Ramos (cell line): ENCODE data around the gene GRM7.

ENCODE experiments used
- in situ Hi-C: fragments of 300-500 bp; cut with MboI; formaldehyde crosslinking; loops from one replicate; pipeline ENCODE4 v1.14.3; 2022; ENCODE audit warnings: low sequenced_read_pairs; ENCODE audit not compliant: unreplicated experiment

GRM7 gene

DNA sequence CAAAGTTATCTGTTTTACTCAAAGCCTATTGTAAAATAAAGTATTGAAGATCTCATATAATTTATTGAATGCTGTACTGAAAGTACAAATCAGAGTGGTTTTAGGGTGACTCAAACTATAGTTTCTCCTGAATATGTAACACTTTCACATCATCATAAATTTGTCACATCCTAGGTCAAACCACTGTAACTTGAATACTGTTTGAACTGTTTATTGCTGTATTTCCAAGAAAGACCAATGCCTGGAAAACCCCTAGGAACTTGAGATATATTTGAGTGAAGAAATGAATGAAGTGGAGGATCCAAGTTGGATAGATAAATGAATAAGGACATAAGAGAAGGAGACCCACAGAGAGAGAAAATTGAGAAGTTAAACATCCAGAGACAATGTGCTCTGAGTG lies 348.2 kb downstream of the GRM7 start:
- in situ Hi-C loops, result no loop called here

DNA sequence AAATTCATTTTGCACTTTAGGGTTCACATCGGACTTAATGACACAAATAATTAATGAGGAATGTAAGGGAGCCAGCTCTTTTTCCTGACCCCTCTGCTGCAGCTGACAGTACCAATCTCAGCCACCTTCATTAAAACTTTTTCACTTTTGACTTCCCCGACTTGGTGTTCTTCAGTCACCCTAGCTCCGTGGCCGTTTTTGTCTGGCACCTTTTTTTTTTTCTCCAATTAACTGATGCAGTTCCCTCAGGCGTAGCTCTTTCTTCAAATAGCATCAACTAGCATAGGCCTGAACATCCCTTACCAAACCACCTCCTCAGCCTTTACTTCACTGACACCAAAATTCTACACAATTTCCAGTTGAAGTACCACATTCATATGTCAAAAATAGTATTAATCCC lies 350.8 kb downstream of the GRM7 start:
- in situ Hi-C loops, result no loop called here

DNA sequence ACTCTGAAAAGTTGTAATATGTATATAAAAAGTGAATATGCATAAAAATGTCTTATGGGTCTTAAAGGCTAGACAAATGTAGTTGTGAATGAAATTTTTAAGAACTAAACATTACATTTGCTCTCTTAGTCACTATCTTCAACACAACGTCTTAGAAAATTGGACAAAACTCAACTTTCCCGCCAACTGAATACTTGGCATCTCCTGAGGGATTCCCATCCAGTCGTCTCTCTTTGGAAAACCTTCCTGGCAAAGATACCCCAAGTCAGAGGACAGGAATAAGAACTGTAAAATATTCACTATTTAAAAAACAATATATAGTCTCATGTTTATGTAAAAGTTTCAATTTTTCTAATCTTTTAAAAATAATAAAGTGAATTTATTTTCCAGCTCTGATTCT lies 354.8 kb downstream of the GRM7 start:
- in situ Hi-C loops, result no loop called here

DNA sequence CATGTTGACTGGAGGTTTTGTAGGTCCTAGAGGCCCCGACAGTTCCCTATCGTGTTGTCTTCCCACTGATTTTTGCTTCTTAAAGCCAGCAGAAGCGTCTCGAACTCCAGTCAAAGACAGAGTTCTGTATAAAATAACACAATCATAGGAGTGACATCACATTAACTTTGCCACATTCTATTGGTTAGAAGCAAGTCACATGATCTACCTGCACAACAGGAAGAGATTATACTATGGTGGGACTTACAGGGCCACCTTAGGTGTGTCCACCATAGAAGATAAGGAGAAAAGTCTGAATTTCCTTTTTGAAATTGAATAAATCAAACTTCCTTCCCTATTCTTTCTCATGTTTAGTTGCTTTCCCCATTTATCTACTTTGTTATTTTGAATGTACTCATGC lies 365.5 kb downstream of the GRM7 start:
- in situ Hi-C loops, result no loop called here

DNA sequence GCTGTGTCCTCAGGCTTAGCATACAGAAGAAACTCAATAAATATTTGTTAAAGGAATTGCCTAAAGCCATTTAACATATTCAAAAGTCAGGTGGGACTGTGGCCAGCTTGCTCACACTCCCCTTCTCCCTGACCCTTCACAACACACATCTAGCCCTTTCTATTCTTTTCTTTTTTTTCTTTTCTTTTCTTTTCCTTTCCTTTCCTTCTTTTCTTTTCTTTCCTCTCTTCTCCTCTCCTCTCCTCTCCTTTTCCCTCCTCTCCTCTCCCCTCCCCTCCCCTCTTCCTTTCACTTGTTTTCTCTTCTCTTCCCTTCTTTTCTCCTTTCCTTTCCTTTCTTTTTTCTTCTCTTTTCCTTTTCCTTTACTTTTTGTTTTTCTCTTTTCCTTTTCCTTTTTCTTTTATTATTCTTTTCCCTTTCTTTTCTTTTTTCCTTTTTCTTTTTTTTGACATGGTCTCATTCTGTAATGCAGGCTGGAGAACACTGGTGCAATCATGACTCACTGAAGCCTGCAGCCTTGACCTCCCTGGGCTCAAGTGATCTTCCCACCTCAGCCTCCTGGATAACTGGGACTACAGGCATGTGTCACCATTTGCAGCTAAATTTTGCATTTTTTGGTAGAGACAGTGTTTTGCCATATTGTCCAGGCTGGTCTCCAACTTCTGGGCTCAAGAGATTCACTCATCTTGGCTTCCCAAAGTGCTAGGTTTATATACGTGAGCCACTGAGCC lies 377.8 kb downstream of the GRM7 start:
- in situ Hi-C loops, result no loop called here

DNA sequence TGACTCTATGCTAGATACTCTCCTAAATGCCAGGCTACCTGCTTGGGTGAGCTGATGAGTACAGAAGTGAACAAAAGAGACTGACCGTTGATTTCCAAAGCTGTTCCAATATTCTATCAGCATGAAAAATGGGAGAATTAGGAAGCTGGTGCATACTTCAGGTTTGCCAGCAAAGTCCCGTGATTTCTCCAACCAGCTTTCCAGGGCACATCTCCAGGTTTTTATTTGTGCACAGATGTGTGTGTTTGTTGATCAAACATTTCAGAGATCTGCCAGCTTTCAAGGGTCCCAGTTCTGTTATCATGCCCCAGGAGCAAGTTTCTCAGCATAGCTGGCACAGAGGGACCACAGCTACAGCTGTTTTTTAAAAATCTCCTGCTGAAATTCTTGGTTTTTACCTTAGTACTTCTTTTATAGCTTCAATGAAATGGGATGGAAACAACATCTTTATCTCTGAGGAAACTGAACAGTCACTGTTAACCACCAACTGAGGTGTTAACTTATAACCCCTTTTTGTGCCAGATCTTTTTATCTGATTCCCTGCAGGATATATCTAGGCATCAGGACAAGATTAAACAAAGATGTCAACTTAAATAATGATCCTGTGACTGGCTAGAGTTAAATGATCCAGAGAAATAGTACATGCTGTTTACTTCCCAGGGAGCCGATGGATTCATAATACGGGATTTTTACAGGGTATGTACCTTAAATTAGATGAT lies 380.8 kb downstream of the GRM7 start:
- in situ Hi-C loops, result no loop called here

DNA sequence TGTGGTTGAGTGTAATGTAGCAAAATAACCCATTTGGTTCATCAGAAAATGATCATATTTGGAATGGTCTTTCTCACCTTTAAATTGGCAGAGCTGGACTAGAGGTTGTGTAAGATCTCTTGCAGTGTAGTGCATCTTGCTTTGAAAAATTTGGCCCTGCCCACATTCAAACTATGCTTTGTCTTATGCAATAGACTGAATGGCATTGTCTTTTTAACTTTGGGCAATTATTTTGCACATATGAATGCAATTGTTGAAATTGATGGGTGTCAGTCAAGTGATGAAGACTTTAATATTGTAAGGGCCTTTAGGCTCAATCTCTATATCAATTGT lies 381.4 kb downstream of the GRM7 start:
- in situ Hi-C loops, result no loop called here

DNA sequence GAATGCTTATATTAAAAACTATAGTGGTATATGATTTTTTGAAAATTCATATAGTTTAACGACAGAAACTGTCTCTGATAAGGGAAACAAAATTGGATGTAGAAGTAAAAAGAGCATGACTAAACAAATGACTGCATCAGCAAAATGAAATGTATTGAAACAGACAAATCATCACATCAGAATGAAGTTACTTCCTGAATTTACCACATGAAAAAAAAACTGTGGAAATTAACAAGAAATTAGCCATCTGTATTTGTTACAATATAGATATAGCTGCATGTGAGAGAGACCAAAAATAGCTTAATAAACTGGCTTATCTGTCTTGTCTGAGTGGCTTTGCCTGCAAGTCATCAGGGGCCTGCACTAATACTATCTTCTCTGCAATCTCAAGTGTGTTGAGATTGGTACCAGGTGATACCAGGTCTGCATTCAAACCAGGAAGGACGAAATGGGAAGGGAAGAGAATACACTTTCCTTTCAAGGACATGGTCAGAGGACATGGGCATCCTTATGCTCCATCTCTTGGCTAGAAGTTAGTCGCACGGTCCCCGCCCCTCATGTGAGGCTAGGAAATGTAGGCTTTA lies 388.7 kb downstream of the GRM7 start:
- in situ Hi-C loops, result no loop called here

DNA sequence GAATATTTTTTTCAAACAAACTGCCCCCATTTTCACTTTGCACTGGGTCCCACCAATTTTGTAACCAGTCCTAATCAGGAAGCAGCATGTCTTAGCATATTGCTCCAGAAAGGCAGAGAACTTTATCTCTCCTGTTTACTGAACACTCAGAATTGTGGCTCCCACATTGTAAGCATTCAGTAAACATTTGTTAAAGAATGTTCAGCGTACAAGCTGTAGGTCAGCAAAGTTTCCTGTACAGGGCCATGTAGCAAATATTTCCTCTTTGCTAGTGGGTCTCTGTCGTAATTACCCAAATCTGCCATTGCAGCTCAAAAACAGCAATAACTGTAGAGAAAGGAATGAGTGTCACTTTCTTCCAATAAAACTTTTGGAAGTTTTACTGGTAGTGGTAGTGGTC lies 393.3 kb downstream of the GRM7 start:
- in situ Hi-C loops, result no loop called here

DNA sequence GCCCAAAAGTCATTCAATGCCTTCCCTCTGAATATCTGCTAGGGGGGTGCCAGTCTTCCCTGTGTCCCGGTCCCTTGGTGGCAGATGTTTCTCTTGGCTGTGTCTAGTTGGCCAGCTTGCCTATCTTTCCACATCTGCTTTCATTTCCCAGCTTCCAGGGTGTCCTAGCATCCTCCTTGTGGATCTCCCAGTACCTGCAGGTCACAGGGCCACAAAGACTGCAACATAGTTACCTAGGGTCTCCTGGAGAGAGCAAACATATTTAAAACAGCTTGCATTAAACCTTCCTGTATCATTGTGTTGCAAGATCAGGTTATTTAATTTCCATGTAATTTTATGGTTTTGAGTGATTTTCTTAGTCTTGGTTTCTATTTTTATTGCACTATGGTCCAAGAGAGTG lies 400.1 kb downstream of the GRM7 start:
- in situ Hi-C loops, result no loop called here

DNA sequence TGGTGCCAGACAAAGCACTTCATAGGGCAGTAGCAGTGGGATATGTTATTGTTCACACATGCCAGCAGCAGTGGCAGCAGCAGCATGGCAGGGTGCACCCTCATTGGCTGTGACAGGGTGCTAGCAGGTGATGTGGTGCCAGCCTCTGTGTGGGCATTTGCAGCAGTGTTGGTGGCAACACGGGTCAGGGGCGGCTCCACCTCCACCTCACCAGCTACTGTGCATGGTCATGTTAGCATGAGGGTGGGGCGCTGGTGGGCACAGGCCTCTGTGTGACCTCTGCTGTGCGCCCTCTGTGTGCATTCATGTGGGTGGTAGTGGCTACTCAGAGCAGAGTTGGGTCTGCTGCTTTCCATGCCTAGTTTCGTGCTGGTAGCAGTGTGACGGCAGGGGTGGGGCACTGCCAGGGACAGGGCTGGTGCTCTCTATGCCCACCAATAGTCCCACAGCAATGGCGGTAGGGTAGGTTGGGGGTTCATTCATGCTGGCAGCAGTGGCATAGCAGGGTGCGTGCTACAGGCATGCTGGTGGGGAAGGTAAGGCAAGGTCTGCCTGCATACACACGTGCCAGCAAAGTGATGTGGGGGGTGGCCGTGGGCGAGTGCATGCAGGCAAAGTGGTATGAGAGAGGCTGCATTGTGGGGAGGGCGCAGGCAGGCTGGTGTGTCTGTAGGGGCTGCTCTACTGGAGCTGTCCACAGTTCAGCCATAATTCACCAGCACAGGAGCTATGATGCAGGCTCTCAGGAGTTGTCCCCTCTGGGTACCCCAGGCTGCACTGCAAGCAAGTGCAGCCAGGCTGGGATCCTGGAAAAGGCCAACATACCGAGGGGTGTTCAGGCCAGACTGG lies 402.7 kb downstream of the GRM7 start:
- in situ Hi-C loops, result no loop called here

DNA sequence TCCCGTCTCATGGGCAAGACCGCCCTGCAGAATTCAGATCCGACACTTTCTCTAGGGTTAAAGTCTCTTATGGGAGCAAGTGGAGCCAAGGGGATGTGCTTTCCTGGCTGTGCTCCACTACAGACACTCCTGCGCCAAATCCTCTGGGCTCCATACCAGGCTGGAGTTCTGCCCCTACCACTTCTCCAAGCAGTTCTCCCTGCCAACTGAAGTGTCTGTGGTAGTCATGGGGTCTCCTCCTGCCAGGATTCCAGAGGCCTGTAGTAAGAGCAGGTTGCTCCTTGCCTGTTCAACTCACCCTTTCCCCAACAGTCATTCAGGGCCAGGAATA lies 403.2 kb downstream of the GRM7 start:
- in situ Hi-C loops, result no loop called here

DNA sequence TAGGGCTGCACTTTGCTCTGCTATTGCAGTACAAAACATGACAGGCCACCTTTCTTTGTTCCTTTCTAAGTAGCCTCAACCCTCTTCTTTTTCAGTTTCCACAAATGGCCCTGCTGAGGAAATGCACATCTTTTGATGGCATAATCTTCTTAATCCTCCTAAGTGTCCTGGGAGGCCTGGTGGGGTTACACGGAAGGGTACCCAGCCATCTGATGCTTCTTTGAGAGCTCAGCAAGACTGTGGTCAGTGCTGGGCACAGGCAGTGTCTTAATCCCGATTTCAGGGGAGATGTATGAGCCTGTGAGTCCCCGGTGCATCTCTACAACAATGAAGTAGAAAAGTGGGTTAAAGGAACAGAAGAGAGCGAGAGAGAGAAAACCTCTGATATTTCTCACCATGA lies 404.8 kb downstream of the GRM7 start:
- in situ Hi-C loops, result no loop called here

DNA sequence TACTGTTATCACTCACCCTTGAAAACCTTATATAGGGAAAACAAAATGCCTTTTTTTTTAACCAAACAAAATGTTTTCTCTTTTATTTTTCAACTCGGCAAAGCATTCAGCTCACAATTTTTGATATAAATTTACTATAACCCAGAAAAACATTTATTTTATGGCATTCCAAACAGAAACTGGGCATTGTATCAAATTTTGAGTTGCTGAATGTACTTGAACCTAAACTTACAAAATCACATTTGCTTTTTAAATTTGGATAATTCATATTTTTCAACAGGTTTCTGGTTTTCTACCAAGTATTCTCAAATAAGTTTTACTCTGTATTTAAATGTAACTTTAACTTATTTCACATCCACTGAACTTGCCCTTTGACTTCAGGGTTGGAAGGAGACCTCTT lies 405.6 kb downstream of the GRM7 start:
- in situ Hi-C loops, result no loop called here

DNA sequence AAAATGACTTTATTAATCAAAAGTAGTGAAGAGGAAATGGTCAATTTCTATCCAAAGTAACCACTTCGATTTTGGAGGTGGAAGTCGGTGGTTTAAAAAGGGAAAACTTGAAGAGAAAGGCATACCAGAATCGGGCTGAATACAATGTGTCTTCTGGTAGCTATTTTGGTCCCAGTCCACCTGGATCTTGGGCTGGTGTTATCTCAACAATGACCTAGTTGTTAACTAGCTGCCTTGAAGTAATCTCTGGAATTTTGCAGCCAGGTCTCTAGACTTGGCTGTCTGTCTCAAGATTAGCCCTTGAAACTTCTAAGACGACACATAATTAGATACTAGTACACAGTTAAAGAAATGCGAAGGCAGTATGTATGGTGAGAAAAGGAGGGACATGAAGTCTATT lies 409.8 kb downstream of the GRM7 start:
- in situ Hi-C loops, result no loop called here

DNA sequence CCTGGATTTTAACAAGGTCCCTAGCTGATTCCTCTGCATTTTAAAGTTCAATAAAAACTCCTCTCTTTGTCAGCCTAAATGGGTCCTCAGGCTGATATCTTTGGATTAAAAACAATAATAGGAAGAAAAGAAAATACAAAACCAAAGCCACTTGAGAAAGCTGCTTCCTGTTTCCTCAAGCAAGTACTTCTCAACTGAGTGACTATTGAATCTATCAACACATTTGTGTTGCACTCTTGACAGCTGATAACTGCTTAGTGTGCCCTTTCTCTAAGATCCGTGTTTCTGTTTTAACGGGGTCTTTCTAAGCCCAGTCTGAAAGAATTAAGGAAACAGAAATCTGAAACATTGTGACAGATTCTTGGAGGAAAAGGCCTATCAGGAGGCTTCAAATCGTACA lies 410.7 kb downstream of the GRM7 start:
- in situ Hi-C loops, result no loop called here

DNA sequence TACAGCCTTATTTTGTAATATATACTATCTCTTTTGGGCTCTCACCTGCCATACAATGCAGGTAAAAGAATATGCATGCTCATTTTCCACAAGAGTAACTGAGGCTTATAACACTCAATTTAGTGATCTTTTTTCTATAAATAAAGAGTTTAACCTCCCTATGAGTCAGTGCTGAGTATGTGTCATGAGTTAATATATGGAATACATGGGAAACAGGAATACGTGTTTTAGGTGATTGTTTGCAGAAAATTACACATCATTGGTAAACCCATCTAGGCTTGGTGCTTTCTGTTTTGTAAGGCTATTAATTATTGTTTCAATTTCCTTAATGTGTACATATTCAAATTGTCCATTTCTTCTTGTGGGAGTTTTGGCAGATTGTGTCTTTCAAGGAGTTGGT lies 411.3 kb downstream of the GRM7 start:
- in situ Hi-C loops, result no loop called here

DNA sequence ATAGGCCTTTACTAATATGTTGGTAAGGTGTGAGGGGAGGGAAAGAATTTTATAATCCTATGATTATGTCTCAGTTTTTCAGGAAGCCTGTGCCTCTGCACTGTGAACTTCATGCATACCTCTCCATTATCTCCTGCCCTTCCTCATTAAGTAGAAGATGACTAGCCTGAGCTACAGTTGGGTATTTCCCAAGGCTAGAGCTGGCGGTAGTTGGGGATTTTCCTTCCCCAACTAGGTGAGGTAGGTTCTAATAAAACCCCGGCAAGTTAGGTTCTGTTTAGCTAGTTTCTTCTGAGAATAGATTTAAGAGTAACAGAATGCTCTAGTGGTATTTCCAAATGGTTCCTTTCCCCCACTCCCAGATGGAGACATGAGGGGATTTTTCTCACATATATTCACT lies 414.5 kb downstream of the GRM7 start:
- in situ Hi-C loops, result no loop called here

DNA sequence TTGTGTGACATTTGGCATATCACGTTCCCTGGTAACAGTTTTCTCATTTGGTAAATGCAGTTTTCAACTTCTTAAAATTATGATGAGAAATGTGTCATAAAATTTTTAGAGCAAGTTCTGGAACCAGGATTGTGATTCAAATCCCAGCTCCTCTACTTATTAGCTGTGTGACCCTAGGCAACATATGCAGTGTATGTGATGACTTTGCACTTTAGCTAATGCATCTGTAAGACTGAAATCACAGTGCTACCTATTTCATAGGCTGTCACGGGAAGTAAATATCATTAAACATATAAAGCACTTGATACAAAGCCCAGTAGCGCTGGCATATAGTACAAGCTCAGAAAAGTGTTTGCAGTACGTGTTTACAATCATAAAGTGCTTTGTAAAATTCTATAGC lies 419.4 kb downstream of the GRM7 start:
- in situ Hi-C loops, result no loop called here

DNA sequence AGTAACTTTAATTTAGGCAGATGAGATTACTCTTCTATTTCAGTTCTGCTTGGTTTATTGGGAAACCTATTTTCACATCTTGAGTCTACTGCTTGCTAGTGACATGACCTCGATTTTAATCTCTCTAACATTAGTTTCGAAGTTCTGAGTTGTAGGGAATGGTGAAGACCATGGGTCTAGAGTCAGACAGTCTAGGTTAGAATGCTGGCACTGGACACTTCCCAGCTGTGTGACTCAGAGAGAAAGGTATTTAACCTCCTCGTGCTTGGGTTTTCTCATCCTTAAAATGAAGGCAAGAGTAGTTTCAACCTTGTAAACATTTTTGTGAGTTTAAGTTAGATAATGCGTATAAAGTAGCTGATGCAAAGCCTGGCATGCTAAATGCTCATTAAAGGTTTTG lies 422.1 kb downstream of the GRM7 start:
- in situ Hi-C loops, result no loop called here

DNA sequence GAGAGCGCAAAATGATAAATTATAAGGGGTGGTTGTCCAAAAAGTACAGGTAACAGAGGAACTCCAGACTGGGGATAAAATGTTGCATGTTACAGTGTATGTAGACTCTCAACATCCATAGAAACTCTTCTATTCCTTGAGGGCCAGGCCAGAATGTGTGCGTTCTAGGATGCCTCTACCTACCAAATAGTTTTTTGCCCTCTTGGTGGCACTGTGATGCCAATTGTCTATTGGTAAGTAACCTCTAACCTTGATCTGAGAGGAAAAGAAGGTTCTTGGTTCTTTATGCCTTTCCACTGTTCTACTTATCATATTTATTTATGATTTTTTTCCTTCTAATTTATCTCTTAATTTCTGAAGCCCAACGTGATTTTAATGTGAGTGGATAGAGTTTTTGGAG lies 424.6 kb downstream of the GRM7 start:
- in situ Hi-C loops, result no loop called here
